Activated CD4-positive, CD25-positive, alpha-beta regulatory T cell (primary cell): ENCODE measurements around the gene CBLIF.
"Not testable (repeated sequence)": the region's sequence is repeated elsewhere in the genome, so short reads cannot be mapped to it uniquely, and the experiment has no call there.

Experiments
- DNase-seq, 4 experiments: peaks; one replicate each; lab custom pipeline; 2025; lab: John Stamatoyannopoulos, UW

Gene CBLIF

DNA sequence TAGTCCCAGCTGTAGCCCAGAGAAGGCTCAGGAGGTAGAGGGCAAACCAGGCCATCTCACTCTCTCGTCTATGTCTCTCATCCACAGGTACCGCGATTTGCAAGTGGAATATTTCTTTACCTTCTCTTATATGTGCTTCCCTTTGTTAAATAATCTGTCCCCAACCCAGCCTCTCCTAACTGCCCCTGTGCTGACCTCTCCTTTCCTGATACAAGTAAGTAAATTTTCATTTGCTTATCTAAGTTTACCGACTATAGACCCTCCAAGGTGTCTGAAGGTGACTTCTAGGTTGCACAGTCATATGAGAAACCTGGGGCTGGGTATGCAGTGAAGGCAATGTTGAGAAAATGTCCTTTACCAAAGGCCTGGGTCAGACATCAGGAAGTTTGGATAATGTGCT is at the start of gene CBLIF:
Gene CBLIF (minus strand): TSS at position 101 of the 400 bp plus-strand sequence. CDS start 46 bp downstream, at position 55.
- DNase-seq: no peak

DNA sequence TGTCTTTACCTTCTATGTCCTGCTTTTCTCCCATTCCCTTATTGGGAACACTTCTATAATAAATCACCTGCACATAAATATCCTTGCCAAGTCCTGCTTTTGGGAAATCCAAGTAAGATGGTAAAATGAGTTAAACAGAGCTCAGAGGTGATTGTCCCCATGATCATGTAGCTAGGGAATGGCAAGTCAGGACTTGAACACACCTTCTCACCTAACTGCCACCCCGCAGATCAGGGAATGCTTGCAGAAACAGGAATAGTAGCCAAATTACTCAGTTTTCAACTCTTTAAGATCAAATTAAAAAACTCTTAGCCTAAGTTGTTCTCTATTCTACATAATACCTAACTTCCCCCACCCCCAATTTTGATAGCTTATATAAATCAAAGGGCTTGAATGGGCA is 49.3 kb upstream of the CBLIF start:
- no peak for DNase-seq

DNA sequence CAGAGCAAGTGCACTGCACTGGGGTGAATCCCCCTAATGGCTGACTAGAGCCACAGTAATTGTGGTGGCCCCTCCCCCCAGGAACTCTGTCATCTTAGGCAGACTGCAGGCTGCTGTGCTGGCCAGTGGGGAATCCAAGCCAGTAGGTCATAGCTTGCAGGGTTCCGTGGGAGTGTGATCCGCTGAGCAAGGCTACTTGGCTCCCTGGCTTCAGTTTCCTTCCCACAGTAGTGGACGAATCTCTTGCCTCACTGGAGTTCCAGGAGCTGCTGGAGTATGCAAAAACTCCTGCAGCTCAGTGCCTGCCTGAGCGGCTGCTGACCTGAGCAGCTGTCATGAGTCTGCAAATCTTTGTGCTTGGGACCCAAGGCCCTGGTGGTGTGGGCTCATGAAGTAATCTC is 46.5 kb upstream of the CBLIF start:
- no peak for DNase-seq

DNA sequence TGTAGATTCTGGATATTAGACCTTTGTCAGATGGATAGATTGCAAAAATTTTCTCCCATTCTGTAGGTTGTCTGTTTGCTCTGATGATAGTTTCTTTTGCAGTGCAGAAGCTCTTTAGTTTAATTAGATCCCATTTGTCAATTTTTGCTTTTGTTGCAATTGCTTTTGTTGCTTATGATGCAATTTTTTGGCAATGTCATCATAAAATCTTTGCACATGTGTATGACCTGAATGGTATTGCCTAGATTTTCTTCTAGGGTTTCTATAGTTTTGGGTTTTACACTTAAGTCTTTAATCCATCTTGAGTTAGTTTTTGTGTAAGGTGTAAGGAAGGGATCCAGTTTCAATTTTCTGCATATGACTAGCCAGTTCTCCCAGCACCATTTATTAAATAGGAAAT is 41.9 kb upstream of the CBLIF start:
- DNase-seq: not testable (repeated sequence)

DNA sequence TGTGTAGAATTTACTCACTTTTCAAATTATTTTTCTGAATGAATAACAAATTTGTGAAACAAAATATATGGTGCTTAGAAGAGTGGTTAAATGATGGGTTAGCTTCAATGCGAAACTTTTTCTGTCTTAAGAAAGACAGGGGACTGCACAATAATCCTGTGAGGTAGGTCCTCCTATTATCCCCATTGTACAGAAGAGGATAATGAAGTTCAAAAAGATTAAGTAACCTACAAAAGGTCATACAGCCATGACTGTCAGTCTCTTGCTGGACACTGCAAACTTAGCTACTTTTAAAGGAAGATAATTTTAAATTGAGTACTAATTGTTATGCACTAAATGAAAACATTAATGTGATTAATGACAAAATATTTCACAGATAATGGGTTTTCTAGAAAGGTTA is 38.3 kb upstream of the CBLIF start:
- no peak for DNase-seq

DNA sequence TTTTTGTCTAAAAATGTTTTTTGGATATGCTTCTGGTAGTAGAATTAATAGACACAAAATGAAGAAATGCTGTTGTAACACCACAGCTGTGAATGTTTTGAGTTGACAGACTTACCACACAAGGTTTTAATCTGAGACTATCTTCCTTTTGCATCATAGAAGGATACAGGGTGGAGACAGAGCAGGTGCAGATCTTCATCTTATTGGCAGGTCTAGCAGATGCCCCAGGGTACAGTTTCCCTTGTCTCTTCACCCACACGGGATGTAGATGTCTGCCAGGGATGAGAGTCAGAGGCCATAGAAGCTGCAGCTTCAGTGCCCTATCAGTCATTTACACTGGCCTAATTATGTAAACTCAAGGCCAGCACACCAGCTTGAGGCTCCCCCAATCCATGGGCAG is 34.3 kb upstream of the CBLIF start:
- DNase-seq: no peak

- no peak for DNase-seq
Observed at GRCh38 chr11:59878575-59878974, 33.3 kb upstream of the CBLIF start, which contains the start of gene OOSP3. TSS of gene OOSP3 (plus strand) at chr11:59878782. CDS start at chr11:59878809, 27 bp downstream.

- no peak for DNase-seq
Observed at GRCh38 chr11:59877784-59878183, 32.5 kb upstream of the CBLIF start.

DNA sequence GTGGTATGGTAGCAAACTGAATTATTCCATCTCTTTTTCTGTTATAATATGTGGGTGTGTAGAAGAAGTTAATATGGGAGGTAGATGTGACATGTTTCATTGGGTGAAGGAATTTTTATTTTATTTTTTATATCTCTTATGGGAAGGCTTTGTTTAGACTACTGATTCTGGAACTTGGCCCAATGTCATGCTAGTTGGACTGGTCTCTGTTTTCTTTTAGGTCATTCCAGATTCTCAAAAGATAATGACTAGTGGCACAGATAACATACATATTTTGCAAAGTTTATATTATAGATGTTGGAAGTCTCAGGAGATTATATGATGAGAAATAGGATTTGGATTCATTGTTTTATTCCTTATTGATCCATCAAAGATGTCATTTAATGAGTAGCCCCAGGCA is 32.0 kb upstream of the CBLIF start:
- DNase-seq: no peak

- no peak for DNase-seq
Observed at GRCh38 chr11:59875856-59876519, 30.7 kb upstream of the CBLIF start.

- no peak for DNase-seq
Observed at GRCh38 chr11:59872076-59872475, 26.8 kb upstream of the CBLIF start.

DNA sequence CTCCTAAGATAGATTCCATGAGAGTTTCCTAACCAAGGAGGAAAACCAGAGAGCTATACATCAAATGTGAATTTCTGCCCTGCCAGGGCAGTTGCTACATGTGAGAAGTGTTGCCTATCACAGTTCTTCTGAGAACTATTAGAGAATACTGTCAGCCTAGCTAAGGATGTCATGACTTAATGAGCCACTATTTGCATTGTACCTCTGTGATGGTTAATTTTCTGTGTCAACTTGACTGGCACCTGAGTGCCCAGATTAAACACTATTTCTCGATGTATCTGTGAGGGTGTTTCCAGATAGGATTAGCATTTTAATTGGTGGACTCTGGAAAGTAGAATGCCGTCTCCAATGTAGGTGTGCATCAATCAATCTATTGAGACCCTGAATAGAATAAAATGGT is 22.6 kb upstream of the CBLIF start:
- no peak for DNase-seq

- no peak for DNase-seq
Observed at GRCh38 chr11:59866836-59867235, 21.5 kb upstream of the CBLIF start.

- no peak for DNase-seq
Observed at GRCh38 chr11:59866397-59866796, 21.1 kb upstream of the CBLIF start, which contains the start of gene TCN1. TSS of gene TCN1 (minus strand) at chr11:59866487. CDS start at chr11:59866470, 17 bp downstream.

DNA sequence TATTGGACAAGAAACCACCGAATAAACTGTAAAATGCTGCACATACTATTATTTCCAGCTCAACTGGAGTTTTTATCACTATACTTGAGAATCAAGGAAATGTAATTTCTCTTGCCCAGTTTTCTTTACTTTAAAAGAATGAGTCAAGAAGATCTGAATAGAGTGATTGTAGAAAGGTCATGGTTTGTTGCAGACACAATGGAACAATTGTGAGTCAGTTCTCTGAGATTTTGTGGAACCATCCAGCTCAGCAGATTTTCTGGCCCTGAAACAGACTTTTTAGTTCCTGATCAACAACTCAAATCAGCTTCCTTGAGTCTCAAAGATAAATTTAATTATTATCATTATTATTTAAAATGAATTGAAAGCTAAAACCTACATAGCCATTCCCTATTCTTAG is 19.7 kb upstream of the CBLIF start:
- DNase-seq: no peak

DNA sequence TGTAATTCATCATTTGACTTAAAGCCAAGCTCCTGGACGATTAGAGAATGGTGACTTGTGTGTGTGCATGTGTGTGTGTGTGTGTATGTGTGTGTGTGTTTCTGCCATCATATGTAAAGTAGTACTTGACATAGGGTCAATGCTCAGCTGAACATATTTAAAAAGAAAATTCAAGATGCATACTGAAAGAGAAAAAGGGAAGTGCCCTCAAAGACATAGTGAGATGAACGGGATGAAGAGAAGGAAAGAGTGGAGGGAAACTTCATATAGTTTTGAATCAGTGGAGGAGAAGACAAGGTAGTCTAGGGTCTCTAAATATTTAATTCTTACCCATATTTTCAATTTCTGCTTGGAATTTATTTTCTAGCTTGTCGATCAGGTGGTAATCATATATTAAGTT is 17.0 kb upstream of the CBLIF start:
- DNase-seq: no peak

DNA sequence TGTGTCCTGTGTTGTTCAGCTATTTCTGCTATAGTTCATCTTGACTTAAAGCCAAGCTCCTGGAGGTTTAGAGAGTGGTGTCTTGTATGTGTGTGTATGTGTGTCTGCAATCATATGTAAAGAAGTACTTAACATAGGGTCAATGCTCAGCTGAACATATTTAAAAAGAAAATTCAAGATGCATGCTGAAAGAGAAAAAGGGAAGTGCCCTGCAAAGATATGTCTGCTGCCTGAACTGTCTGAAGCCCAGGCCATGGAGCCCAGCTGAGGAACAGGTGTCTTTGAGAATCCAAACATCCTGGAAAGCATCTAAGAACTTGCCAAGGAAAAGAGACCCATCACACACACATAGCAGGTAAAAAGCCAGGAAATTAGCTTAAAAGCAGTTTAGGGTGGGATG is 14.4 kb upstream of the CBLIF start:
- DNase-seq: no peak

- no peak for DNase-seq
Observed at GRCh38 chr11:59857439-59858434, 12.4 kb upstream of the CBLIF start.

GRCh38 chr11:59854871-59855270 is 9.6 kb upstream of the CBLIF start:
- DNase-seq: no peak

DNA sequence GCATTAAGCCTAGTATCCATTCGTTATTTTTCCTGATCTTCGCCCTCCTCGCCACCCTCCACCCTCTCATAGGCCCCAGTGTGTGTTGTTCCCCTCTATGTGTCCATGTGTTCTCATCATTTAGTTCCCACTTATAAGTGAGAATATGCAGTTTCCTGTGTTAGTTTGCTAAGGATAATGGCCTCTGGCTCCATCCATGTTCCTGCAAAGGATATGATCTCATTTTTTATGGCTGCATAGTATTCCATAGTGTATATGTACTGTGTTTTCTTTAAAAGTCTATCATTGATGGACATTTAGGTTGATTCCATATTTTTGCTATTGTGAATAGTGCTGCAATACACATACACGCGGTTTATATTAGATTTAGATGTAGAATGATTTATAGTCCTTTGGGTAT is 6.1 kb upstream of the CBLIF start:
- DNase-seq: not testable (repeated sequence)

GRCh38 chr11:59849551-59849950 is 4.3 kb upstream of the CBLIF start:
- DNase-seq: not testable (repeated sequence)

DNA sequence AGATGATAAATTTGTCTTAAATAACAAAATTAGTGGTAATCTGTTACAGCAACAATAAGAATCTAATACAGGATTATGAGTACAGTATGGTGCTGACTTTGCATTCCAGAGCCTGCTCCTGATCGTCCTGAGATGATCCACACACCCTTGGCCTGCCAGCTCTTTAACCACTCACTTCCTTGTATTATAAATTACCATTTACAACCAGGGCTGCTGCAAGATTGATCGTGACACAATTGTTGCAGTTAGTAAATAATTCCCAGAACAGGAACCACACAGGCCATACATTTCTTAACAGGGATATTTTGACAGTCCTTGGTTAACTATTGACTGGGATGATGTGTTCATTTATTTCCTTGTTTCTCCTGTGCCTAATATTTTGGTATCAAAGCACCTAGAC is 3.8 kb upstream of the CBLIF start:
- no peak for DNase-seq

DNA sequence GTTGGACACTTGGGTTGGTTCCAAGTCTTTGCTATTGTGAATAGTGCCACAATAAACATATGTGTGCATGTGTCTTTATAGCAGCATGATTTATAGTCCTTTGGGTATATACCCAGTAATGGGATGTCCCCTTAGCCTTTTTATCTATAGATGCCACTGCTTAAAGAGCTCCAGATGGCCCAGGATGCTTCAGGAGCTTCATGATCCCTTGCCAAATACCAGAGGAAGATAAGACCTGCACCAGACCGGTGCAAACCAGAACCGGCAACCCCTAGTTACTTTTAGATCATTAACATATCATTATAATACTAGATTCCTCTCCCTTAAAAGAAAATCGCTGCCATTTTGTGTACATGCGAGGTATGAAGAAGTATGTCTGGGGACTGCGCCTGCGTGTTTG is 3.1 kb upstream of the CBLIF start:
- DNase-seq: not testable (repeated sequence)
